ENCODE data around the gene CHST12. TPM values are rescaled to one million over a fixed set of nuclear protein-coding genes. Genes with fewer than 3 reads are reported as not detected.

The CHST12 gene
- total RNA-seq, 2 donors from 2014 or later, result 14.5 to 18.5 TPM

DNA sequence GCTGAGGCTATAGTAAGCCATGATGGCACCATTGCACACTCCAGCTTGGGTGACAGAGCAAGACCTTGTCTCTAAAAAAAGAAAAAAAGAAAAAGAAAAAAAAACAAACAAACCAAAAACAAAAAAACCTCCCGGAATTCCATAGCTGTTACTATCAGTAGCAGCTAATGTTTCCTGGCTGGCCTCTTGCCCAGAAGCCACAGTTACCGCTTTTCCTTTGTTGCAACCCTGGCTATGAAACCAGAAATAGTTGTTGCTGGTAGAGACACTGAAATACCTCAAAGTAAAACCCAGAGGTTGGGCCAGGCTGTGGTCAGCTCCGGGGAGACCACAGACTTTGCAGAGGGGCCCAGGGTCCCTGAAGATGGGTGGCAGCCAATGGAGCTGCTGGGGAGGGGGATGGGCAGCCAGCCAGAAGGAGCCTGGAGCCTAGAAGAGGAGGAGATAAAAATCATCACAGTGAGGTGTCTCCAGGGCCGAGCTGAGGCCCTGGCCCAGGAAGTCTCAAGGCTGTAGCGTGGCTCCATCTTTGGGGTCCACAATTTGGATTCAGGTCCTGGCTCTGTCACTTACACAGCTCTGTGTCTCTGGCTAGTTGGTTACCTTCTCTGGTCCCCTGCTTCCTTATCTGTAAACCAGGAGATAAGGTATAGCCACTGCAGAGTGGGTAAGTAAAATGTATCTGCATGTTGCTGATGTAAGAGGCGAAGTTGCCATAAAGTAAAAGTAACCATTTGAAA, 3.4 kb upstream of the CHST12 start:
- Mint-ChIP-seq H3K36me3 (ENCODE audit: low read depth) (no peaks in the 10 kb centered on the region), H3K4me1 (peaks cover 18% of the 10 kb centered on the region), H3K9me3 (no peaks in the 10 kb centered on the region), H3K4me3 (no peak overlapping the region), H3K27me3 (ENCODE audit: insufficient read depth) (no peaks in the 10 kb centered on the region), H3K27ac (peak overlapping the region; percentile 79)
- Histone ChIP-seq H3K27me3 (ENCODE audit: control insufficient read depth, insufficient read depth, low read length, poor library complexity, severe bottlenecking) (no peaks in the 10 kb centered on the region), H3K4me1 (ENCODE audit: control insufficient read depth, insufficient read depth, low read length) (peaks cover 8% of the 10 kb centered on the region), H3K4me3 (ENCODE audit: low read length) (no peak overlapping the region), H3K9ac (ENCODE audit: extremely low read depth, low read length, poor library complexity, severe bottlenecking) (no peak overlapping the region), H3K9me3 (ENCODE audit: control insufficient read depth, low read length) (no peaks in the 10 kb centered on the region), H3K36me3 (ENCODE audit: control insufficient read depth, insufficient read depth, low read length) (no peaks in the 10 kb centered on the region), H3K27ac (ENCODE audit: low read depth, low read length) (peak overlapping the region; percentile 16)
- WGBS, 2 experiments (ENCODE audit: insufficient coverage in 1 of 2, insufficient read length in 1 of 2), result 74 to 81% methylated on average over 3 to 6 of the region's 6 CpGs
- peak; percentile 70 for DNase-seq
- no peak for TF ChIP-seq CTCF (conservative IDR thresholded peaks at IDR 0.05)

- TF ChIP-seq CTCF (conservative IDR thresholded peaks at IDR 0.05), result no peak
- peak overlapping the region; percentile 78 for H3K27ac Mint-ChIP-seq
- Histone ChIP-seq H3K9me3 (ENCODE audit: control insufficient read depth, low read length) (no peaks in the 10 kb centered on the region), H3K27me3 (ENCODE audit: control insufficient read depth, insufficient read depth, low read length, poor library complexity, severe bottlenecking) (no peaks in the 10 kb centered on the region), H3K4me1 (ENCODE audit: control insufficient read depth, insufficient read depth, low read length) (peaks cover 8% of the 10 kb centered on the region), H3K27ac (ENCODE audit: low read depth, low read length) (peak overlapping the region; percentile 4), H3K36me3 (ENCODE audit: control insufficient read depth, insufficient read depth, low read length) (no peaks in the 10 kb centered on the region), H3K9ac (ENCODE audit: extremely low read depth, low read length, poor library complexity, severe bottlenecking) (no peak overlapping the region), H3K4me3 (ENCODE audit: low read length) (peak overlapping the region; percentile 81)
- WGBS, 2 experiments (ENCODE audit: insufficient coverage in 1 of 2, insufficient read length in 1 of 2), result 84 to 90% methylated on average over 5 to 6 of the region's 6 CpGs
- H3K27me3 Mint-ChIP-seq (ENCODE audit: insufficient read depth), result no peaks in the 10 kb centered on the region
- peaks cover 24% of the 10 kb centered on the region for H3K4me1 Mint-ChIP-seq
- peaks cover 4% of the 10 kb centered on the region for H3K36me3 Mint-ChIP-seq (ENCODE audit: low read depth)
- peak overlapping the region; percentile 65 for H3K4me3 Mint-ChIP-seq
- DNase-seq, result no peak
- no peaks in the 10 kb centered on the region for H3K9me3 Mint-ChIP-seq
Observed at GRCh38 chr7:2402687-2403013, 761 bp upstream of the CHST12 start.

- Histone ChIP-seq H3K36me3 (ENCODE audit: control insufficient read depth, insufficient read depth, low read length) (no peaks in the 10 kb centered on the region), H3K27me3 (ENCODE audit: control insufficient read depth, insufficient read depth, low read length, poor library complexity, severe bottlenecking) (no peaks in the 10 kb centered on the region), H3K9ac (ENCODE audit: extremely low read depth, low read length, poor library complexity, severe bottlenecking) (peak overlapping the region; percentile 67), H3K9me3 (ENCODE audit: control insufficient read depth, low read length) (no peaks in the 10 kb centered on the region), H3K4me1 (ENCODE audit: control insufficient read depth, insufficient read depth, low read length) (peaks cover 8% of the 10 kb centered on the region), H3K4me3 (ENCODE audit: low read length) (peak overlapping the region; percentile 89), H3K27ac (ENCODE audit: low read depth, low read length) (no peak overlapping the region)
- peak; percentile 80 for DNase-seq
- H3K27me3 Mint-ChIP-seq (ENCODE audit: insufficient read depth), result no peaks in the 10 kb centered on the region
- TF ChIP-seq CTCF (conservative IDR thresholded peaks at IDR 0.05), result peak; percentile 62
- WGBS, 2 experiments (ENCODE audit: insufficient coverage in 1 of 2, insufficient read length in 1 of 2), result 5 to 10% methylated on average over 11 to 71 of the region's 71 CpGs
- H3K4me1 Mint-ChIP-seq, result peaks cover 31% of the 10 kb centered on the region
- no peak overlapping the region for H3K27ac Mint-ChIP-seq
- H3K4me3 Mint-ChIP-seq, result peak overlapping the region; percentile 65
- peaks cover 4% of the 10 kb centered on the region for H3K36me3 Mint-ChIP-seq (ENCODE audit: low read depth)
- no peaks in the 10 kb centered on the region for H3K9me3 Mint-ChIP-seq
Observed at GRCh38 chr7:2403718-2404648, 572 bp downstream of the CHST12 start.
